Activated CD4-positive, alpha-beta T cell treated with anti-CD3 and anti-CD28 coated beads, Interleukin-2, amount 10 ng/mL, durations not matched to agents 24 days and 14 days (primary cell): ENCODE results near the gene RPH3AL. TPM values are rescaled to one million over a fixed set of nuclear protein-coding genes. Genes with fewer than 3 reads are reported as not detected.

Source experiments
- DNase-seq: peaks from one replicate; pipeline ENCODE4 v3.0.0; 2022
- H3K27ac Mint-ChIP-seq: one replicate; pipeline ENCODE4 v1.8.0; 2022; ENCODE audit warnings: mild to moderate bottlenecking, mixed read lengths
- H3K27me3 Mint-ChIP-seq: one replicate; pipeline ENCODE4 v1.8.0; 2022; ENCODE audit warnings: mixed read lengths
- H3K36me3 Mint-ChIP-seq: one replicate; pipeline ENCODE4 v1.8.0; 2022; ENCODE audit warnings: low read depth, mild to moderate bottlenecking, mixed read lengths
- H3K4me1 Mint-ChIP-seq: one replicate; pipeline ENCODE4 v1.8.0; 2021; ENCODE audit warnings: mixed read lengths
- H3K4me3 Mint-ChIP-seq: one replicate; pipeline ENCODE4 v1.8.0; 2022; ENCODE audit warnings: mild to moderate bottlenecking, moderate library complexity, mixed read lengths
- H3K9me3 Mint-ChIP-seq: one replicate; pipeline ENCODE4 v1.8.0; 2021; ENCODE audit warnings: mixed read lengths
- intact Hi-C: fragments of 100-400 bp; cut with micrococcal nuclease; formaldehyde crosslinking; loops from one replicate; pipeline ENCODE4 v1.15.1; 2023
- total RNA-seq: library from RNA; stranded (reverse); gene quantifications from 2 replicates; pipeline ENCODE4 v1.2.3, GENCODE V29; 2022

RPH3AL gene
- total RNA-seq, 1 donor from 2014 or later, result 3.7 TPM

- no peaks in the 10 kb centered on the region for H3K9me3 Mint-ChIP-seq
- intact Hi-C loops, result no loop called here
- no peak overlapping the region for H3K27ac Mint-ChIP-seq
- no peak for DNase-seq
- H3K4me1 Mint-ChIP-seq, result peaks cover 3% of the 10 kb centered on the region
- H3K36me3 Mint-ChIP-seq, result no peaks in the 10 kb centered on the region
- no peak overlapping the region for H3K4me3 Mint-ChIP-seq
- H3K27me3 Mint-ChIP-seq, result no peaks in the 10 kb centered on the region
These were observed 61.0 kb downstream of the RPH3AL start for GRCh38 chr17:291587-291986.

- Mint-ChIP-seq H3K36me3 (no peaks in the 10 kb centered on the region), H3K9me3 (no peaks in the 10 kb centered on the region), H3K4me3 (no peak overlapping the region), H3K4me1 (peaks cover 3% of the 10 kb centered on the region), H3K27me3 (no peaks in the 10 kb centered on the region), H3K27ac (no peak overlapping the region)
- no peak for DNase-seq
- intact Hi-C loops, result no loop called here
These were observed 62.0 kb downstream of the RPH3AL start for GRCh38 chr17:290626-291025.

- H3K9me3 Mint-ChIP-seq, result no peaks in the 10 kb centered on the region
- H3K27me3 Mint-ChIP-seq, result no peaks in the 10 kb centered on the region
- DNase-seq, result no peak
- peaks cover 3% of the 10 kb centered on the region for H3K4me1 Mint-ChIP-seq
- intact Hi-C loops, result no loop called here
- no peak overlapping the region for H3K27ac Mint-ChIP-seq
- H3K4me3 Mint-ChIP-seq, result no peak overlapping the region
- no peaks in the 10 kb centered on the region for H3K36me3 Mint-ChIP-seq
These were observed 62.5 kb downstream of the RPH3AL start for GRCh38 chr17:290121-290521.

- intact Hi-C loops, result no loop called here
- H3K27me3 Mint-ChIP-seq, result no peaks in the 10 kb centered on the region
These were observed 63.2 kb downstream of the RPH3AL start for GRCh38 chr17:289409-289808.

GRCh38 chr17:288802-289356 is 63.7 kb downstream of the RPH3AL start:
- Mint-ChIP-seq H3K9me3 (no peaks in the 10 kb centered on the region), H3K27me3 (no peaks in the 10 kb centered on the region), H3K27ac (no peak overlapping the region), H3K4me3 (no peak overlapping the region), H3K4me1 (peaks cover 3% of the 10 kb centered on the region), H3K36me3 (no peaks in the 10 kb centered on the region)
- intact Hi-C loops, result no loop called here
- DNase-seq, result no peak

More at GRCh38 chr17:289409-289808, 63.2 kb downstream of the RPH3AL start:
- DNase-seq, result no peak
- Mint-ChIP-seq H3K36me3 (no peaks in the 10 kb centered on the region), H3K4me3 (no peak overlapping the region), H3K4me1 (peaks cover 3% of the 10 kb centered on the region), H3K9me3 (no peaks in the 10 kb centered on the region), H3K27ac (no peak overlapping the region)

- Mint-ChIP-seq H3K9me3 (no peaks in the 10 kb centered on the region), H3K36me3 (no peaks in the 10 kb centered on the region), H3K27me3 (no peaks in the 10 kb centered on the region), H3K27ac (no peak overlapping the region), H3K4me3 (no peak overlapping the region), H3K4me1 (no peaks in the 10 kb centered on the region)
- intact Hi-C loops, result no loop called here
- DNase-seq, result no peak
These were observed 66.0 kb downstream of the RPH3AL start for GRCh38 chr17:286571-286970.

- Mint-ChIP-seq H3K27ac (no peak overlapping the region), H3K4me3 (no peak overlapping the region), H3K27me3 (no peaks in the 10 kb centered on the region), H3K4me1 (no peaks in the 10 kb centered on the region), H3K9me3 (no peaks in the 10 kb centered on the region), H3K36me3 (no peaks in the 10 kb centered on the region)
- DNase-seq, result no peak
- intact Hi-C loops, result no loop called here
These were observed 66.7 kb downstream of the RPH3AL start for GRCh38 chr17:285751-286422.

GRCh38 chr17:284676-285355 is 67.8 kb downstream of the RPH3AL start:
- DNase-seq, result no peak
- intact Hi-C loops, result no loop called here
- Mint-ChIP-seq H3K27me3 (no peaks in the 10 kb centered on the region), H3K27ac (no peak overlapping the region), H3K4me1 (no peaks in the 10 kb centered on the region), H3K4me3 (no peak overlapping the region), H3K9me3 (no peaks in the 10 kb centered on the region), H3K36me3 (no peaks in the 10 kb centered on the region)

GRCh38 chr17:283911-284675 is 68.5 kb downstream of the RPH3AL start:
- H3K36me3 Mint-ChIP-seq, result no peaks in the 10 kb centered on the region
- no peaks in the 10 kb centered on the region for H3K4me1 Mint-ChIP-seq
- intact Hi-C loops, result no loop called here
- H3K9me3 Mint-ChIP-seq, result no peaks in the 10 kb centered on the region
- no peak overlapping the region for H3K27ac Mint-ChIP-seq
- no peak for DNase-seq
- H3K27me3 Mint-ChIP-seq, result no peaks in the 10 kb centered on the region
- no peak overlapping the region for H3K4me3 Mint-ChIP-seq

GRCh38 chr17:282912-283882 is 69.4 kb downstream of the RPH3AL start:
- no peak for DNase-seq
- no peak overlapping the region for H3K27ac Mint-ChIP-seq

GRCh38 chr17:282000-282911 is 70.4 kb downstream of the RPH3AL start:
- no peak overlapping the region for H3K4me3 Mint-ChIP-seq
- no peaks in the 10 kb centered on the region for H3K4me1 Mint-ChIP-seq
- DNase-seq, result no peak
- no peaks in the 10 kb centered on the region for H3K27me3 Mint-ChIP-seq
- no peaks in the 10 kb centered on the region for H3K9me3 Mint-ChIP-seq
- intact Hi-C loops, result no loop called here
- no peak overlapping the region for H3K27ac Mint-ChIP-seq
- H3K36me3 Mint-ChIP-seq, result no peaks in the 10 kb centered on the region

More at GRCh38 chr17:282912-283882, 69.4 kb downstream of the RPH3AL start:
- H3K9me3 Mint-ChIP-seq, result no peaks in the 10 kb centered on the region
- H3K4me3 Mint-ChIP-seq, result no peak overlapping the region
- intact Hi-C loops, result no loop called here
- no peaks in the 10 kb centered on the region for H3K4me1 Mint-ChIP-seq
- H3K27me3 Mint-ChIP-seq, result no peaks in the 10 kb centered on the region
- no peaks in the 10 kb centered on the region for H3K36me3 Mint-ChIP-seq

GRCh38 chr17:281365-281999 is 71.1 kb downstream of the RPH3AL start:
- Mint-ChIP-seq H3K4me3 (no peak overlapping the region), H3K27ac (no peak overlapping the region), H3K27me3 (no peaks in the 10 kb centered on the region), H3K4me1 (no peaks in the 10 kb centered on the region), H3K36me3 (no peaks in the 10 kb centered on the region), H3K9me3 (no peaks in the 10 kb centered on the region)
- intact Hi-C loops, result no loop called here
- no peak for DNase-seq
